ENCODE measurements around the gene SPTB.

Gene SPTB

DNA sequence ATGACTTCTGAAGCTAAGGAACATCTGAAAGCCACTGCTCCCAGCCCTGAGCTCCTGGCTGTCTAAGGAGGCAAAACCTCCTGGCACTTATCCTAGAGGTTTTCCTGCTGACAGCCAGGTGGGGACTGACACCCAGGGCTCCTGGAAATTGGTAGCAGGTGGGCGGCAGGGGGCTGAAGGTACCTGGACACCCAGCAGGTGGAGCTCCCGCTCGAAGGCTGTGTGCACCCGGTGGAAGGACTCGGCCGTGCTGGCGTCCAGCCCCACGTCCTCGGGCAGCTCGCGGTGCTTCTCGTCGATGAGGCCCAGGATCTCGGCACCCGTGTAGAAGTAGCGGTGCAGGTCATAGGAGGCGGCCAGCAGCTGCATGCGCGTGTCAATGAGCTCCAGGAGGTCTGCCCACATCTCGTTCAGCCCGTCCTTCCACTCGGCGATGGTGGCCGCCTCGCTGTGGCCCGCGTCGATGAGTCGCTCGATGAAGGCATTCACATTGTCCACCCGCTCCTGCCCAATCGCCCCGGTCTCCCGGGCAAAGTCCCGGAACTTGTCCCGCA is 107.2 kb downstream of the SPTB start:
- TF ChIP-seq, protein P1, sequence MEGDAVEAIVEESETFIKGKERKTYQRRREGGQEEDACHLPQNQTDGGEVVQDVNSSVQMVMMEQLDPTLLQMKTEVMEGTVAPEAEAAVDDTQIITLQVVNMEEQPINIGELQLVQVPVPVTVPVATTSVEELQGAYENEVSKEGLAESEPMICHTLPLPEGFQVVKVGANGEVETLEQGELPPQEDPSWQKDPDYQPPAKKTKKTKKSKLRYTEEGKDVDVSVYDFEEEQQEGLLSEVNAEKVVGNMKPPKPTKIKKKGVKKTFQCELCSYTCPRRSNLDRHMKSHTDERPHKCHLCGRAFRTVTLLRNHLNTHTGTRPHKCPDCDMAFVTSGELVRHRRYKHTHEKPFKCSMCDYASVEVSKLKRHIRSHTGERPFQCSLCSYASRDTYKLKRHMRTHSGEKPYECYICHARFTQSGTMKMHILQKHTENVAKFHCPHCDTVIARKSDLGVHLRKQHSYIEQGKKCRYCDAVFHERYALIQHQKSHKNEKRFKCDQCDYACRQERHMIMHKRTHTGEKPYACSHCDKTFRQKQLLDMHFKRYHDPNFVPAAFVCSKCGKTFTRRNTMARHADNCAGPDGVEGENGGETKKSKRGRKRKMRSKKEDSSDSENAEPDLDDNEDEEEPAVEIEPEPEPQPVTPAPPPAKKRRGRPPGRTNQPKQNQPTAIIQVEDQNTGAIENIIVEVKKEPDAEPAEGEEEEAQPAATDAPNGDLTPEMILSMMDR (IDR thresholded peaks at IDR 0.05; ENCODE audit: borderline replicate concordance, control extremely low read depth, extremely low read depth, insufficient read depth, missing control alignments) = no peak
- in situ Hi-C loops (cut with MboI; ENCODE audit: low sequenced_read_pairs, unreplicated experiment) = no loop called here
- no peak for DNase-seq (ENCODE audit: low spot score)

DNA sequence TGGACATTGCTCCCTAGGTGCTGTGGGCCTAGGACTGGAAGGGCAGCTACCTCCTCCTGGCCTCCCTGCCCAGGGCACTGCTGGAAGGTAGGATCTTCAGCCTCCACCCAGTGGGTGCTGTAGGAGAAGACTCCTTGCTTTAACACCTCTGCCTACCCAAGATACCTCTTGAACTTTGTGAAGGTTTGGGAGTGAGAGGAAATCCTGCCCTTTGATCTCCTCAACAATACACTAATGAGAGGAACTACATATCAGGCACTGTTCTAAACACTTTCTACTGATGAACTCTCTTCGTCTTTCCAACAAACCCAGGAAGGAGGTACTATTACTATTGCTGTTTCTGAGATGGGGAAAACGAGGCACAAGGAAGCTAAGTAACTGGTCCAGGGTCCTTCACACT is 108.5 kb downstream of the SPTB start:
- TF ChIP-seq, protein P1 (IDR thresholded peaks at IDR 0.05; ENCODE audit: borderline replicate concordance, control extremely low read depth, extremely low read depth, insufficient read depth, missing control alignments) = no peak
- in situ Hi-C loops (cut with MboI; ENCODE audit: low sequenced_read_pairs, unreplicated experiment) = no loop called here
- DNase-seq (ENCODE audit: low spot score) = no peak

DNA sequence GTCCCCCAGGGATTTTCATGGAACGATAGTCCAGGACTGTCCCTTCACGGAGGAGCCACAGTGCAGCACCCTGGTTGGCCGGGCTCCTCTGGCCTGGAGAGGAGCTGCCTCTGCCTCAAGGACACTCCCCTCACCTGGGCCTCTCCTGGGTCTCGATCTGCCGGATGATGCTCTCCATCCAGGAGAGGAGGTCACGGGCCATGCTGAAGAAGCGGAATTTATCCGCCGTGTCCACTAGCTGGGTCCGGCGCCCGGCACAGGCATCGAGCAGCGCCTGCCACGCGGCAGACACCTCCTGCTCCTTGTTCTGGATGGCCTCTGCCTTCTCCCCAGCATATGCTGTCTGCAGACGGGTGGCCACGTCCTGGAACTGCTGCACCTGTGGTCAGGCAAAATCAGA is 109.0 kb downstream of the SPTB start:
- TF ChIP-seq, protein P1 (IDR thresholded peaks at IDR 0.05; ENCODE audit: borderline replicate concordance, control extremely low read depth, extremely low read depth, insufficient read depth, missing control alignments) = no peak
- in situ Hi-C loops (cut with MboI; ENCODE audit: low sequenced_read_pairs, unreplicated experiment) = no loop called here
- DNase-seq (ENCODE audit: low spot score) = no peak

DNA sequence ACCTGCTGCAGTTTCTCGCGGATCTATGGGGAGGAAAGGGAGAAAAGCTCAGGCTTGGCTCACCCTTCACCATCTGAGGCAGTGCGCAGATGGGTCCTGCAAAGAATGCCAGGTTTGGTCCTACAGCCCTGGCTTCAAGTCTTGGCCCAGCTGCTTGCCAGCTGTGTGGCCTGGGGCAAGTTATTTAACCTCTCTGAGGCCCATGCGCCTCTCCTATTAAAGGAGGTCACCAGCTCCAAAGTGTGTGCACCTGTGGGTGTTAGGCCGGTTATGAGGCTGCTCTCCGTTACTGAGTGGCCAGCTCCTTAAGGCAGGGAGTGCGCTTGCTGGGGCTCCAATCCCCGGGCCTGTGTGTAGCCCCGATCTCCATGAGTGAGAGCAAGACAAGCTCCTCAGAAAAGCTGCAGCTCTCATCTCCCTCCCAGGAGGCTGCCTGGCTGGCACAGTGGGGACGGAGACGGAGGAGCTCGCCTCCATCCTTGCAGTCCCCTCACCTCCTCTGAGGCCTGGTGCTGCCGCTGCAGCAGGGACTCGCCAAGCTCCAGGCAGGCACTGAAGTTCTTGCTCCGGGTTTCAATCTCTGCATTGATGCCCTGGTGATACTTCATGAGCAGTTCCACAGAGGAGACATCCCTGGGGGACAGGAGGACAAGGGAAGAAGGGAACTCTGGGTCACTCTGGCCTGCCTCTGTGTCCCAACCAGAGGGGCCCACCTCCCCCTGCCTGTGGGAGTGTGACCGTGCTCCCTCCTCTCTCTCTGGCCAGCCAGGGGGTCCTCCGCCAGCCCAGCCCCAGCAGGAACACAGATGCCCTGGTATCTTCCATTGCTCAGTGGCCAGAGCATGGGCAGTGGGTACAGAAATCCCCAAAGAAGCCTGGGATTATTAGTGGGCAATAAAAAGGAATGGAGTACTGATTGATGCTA is 110.3 kb downstream of the SPTB start:
- in situ Hi-C loops (cut with MboI; ENCODE audit: low sequenced_read_pairs, unreplicated experiment) = no loop called here
- TF ChIP-seq, protein P1 (IDR thresholded peaks at IDR 0.05; ENCODE audit: borderline replicate concordance, control extremely low read depth, extremely low read depth, insufficient read depth, missing control alignments) = no peak
- no peak for DNase-seq (ENCODE audit: low spot score)

DNA sequence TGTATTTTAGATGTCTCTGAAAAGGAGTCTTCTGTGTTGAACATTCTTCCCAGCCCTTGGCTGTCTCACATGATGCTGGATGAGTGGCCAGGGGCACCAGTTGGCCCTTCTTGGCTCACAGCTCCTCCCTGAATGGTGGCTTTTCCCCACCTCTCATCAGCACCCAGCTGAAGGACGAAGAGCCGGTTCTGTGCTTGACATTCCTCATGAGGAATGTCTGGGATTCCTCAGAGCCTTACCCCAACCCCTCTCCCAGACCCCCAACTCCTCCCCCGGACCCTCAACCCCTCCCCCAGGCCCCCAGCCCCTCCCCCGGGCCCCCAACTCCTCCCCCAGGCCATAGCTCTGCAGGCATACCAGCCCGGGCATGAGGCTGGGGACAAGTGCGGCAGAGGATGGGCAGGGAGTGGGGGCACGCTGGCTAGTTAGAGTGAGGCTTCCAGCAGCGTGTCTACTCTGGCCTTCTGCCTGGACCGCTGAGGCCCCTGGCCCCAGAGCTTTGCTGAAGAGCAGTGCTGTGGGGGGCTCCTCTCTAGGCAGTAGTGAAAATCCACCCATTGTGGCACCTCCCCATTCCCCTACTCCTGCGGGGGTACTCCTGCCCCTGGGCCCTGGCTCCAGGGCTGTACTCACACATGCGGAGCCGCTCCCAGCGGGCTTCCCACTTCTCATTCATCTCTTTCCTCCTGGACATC is 111.2 kb downstream of the SPTB start:
- DNase-seq (ENCODE audit: low spot score) = no peak
- in situ Hi-C loops (cut with MboI; ENCODE audit: low sequenced_read_pairs, unreplicated experiment) = no loop called here
- TF ChIP-seq, protein P1 (IDR thresholded peaks at IDR 0.05; ENCODE audit: borderline replicate concordance, control extremely low read depth, extremely low read depth, insufficient read depth, missing control alignments) = no peak

DNA sequence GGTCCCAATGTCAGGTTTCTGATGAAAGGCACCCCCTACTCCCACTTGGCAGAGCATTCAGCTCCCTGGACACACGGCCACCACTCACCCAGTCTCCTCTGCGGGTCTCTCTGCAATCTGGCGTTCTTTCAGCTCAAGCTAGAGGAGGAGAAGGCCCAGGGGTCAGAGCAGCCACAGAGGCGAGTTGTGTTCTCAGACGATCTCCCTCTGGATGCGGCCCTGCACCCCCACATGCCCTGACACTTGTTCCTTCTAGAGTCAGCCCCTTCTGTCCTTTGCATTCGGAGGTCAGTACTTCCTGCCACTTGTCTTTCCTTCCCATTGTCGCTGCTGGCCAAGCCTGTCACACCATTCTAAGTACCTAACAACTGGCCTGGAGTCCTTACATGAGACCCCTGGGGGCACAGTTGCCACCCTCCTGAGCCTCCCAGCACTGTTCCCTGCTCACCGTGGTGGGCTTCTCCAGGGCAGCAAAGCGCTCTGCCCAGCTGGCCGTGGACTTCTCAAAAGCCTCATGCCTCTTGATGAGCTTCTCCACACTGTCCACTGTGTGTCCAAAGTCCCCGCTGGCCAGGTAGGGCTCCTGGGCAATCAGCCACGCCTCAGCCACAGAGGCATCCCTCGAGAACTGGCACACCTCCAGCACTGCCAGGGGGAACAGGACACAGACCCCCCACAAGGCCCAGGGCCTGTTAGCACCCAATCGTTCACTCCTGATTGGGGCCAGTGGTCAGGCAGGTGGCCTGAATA is 112.3 kb downstream of the SPTB start:
- no peak for DNase-seq (ENCODE audit: low spot score)
- TF ChIP-seq, protein P1 (IDR thresholded peaks at IDR 0.05; ENCODE audit: borderline replicate concordance, control extremely low read depth, extremely low read depth, insufficient read depth, missing control alignments) = no peak
- in situ Hi-C loops (cut with MboI; ENCODE audit: low sequenced_read_pairs, unreplicated experiment) = no loop called here
